GM19193 (cell line): ENCODE data around the gene DYNLT4.

Experiments
- POLR2A ChIP-seq: IDR thresholded peaks from 4 replicates; pipeline ENCODE4 v1.6.1; 2011; ENCODE audit not compliant: insufficient read depth, insufficient read length; ENCODE audit errors: extremely low read depth

DYNLT4 gene

GRCh38 chr1:44817771-44818495 is 10.8 kb upstream of the DYNLT4 start:
- TF ChIP-seq POLR2A: no peak

- no peak for TF ChIP-seq POLR2A
These were observed 10.2 kb upstream of the DYNLT4 start for GRCh38 chr1:44817307-44817706.

- TF ChIP-seq POLR2A: no peak
These were observed 5.8 kb upstream of the DYNLT4 start for GRCh38 chr1:44812822-44813543.

- TF ChIP-seq POLR2A: no peak
These were observed 4.1 kb upstream of the DYNLT4 start for GRCh38 chr1:44811234-44811633.

GRCh38 chr1:44810101-44810761 is 3.1 kb upstream of the DYNLT4 start:
- TF ChIP-seq POLR2A: peak; percentile 32

GRCh38 chr1:44808938-44809917 is 2.1 kb upstream of the DYNLT4 start:
- TF ChIP-seq POLR2A: peak; percentile 69

GRCh38 chr1:44808063-44808937 is 1.1 kb upstream of the DYNLT4 start, which contains the start of gene BTBD19:
TSS of gene BTBD19 (plus strand) at chr1:44808523. CDS start at chr1:44808821, 298 bp downstream.
- no peak for TF ChIP-seq POLR2A

GRCh38 chr1:44807364-44808062 is 362 bp upstream of the DYNLT4 start:
- peak; percentile 51 for TF ChIP-seq POLR2A

GRCh38 chr1:44806025-44806703 is 987 bp downstream of the DYNLT4 start:
- TF ChIP-seq POLR2A: no peak

- no peak for TF ChIP-seq POLR2A
These were observed 1.7 kb downstream of the DYNLT4 start for GRCh38 chr1:44805311-44806024.

- no peak for TF ChIP-seq POLR2A
These were observed 3.6 kb downstream of the DYNLT4 start for GRCh38 chr1:44803312-44804095.
